Caco-2 (cell line): ENCODE results near the gene PTGIS. TPM values are rescaled to one million over a fixed set of nuclear protein-coding genes. Genes with fewer than 3 reads are reported as not detected.

ENCODE experiments used
- BruUV-seq: library from RNA; stranded (reverse); fragments of 400-500 nt; replicated peaks from 2 replicates; lab custom pipeline; 2021; lab: Mats Ljungman, UMichigan
- CTCF ChIA-PET: fragments of 300-600 bp; sonication (Branson Sonifier 250); formaldehyde crosslinking; loops from one replicate; lab custom pipeline; 2022; ENCODE audit warnings: antibody characterized with exemption; lab: Charles Lee
- POLR2A ChIA-PET: fragments of 300-600 bp; sonication (Branson Sonifier 250); formaldehyde crosslinking; loops from one replicate; lab custom pipeline; 2022; ENCODE audit warnings: antibody characterized with exemption; lab: Charles Lee
- DNase-seq, 2 experiments: peaks; one replicate each; pipeline versions ENCODE4 v3.0.0 to v3.0.0-alpha.2; 2020 to 2022
- H3K27me3 ChIP-seq: replicated peaks from 2 replicates; pipeline ENCODE4 v1.6.0; 2011; ENCODE audit warnings: low read length; ENCODE audit not compliant: control insufficient read depth, insufficient read depth
- H3K36me3 ChIP-seq: 2 replicates; pipeline ENCODE4 v1.5.1; 2011; ENCODE audit warnings: low read length; ENCODE audit not compliant: control insufficient read depth, insufficient read depth
- H3K4me1 ChIP-seq: fragments of 250-450 bp; sonication (Bioruptor Pico); 2 replicates; pipeline ENCODE4 v1.5.1; 2020; ENCODE audit warnings: mild to moderate bottlenecking
- H3K4me3 ChIP-seq: 2 replicates; pipeline ENCODE4 v1.5.1; 2011; ENCODE audit warnings: low read depth, mild to moderate bottlenecking, control low read depth, low read length
- H3K9me3 ChIP-seq: fragments of 250-450 bp; sonication (Bioruptor Pico); 2 replicates; pipeline ENCODE4 v1.5.1; 2020; ENCODE audit warnings: mild to moderate bottlenecking, moderate library complexity
- H3K27ac Mint-ChIP-seq: one replicate; pipeline ENCODE4 v1.8.0; 2022; ENCODE audit warnings: mixed read lengths; ENCODE audit not compliant: unreplicated experiment
- H3K27me3 Mint-ChIP-seq: one replicate; pipeline ENCODE4 v1.8.0; 2022; ENCODE audit warnings: mixed read lengths; ENCODE audit not compliant: insufficient read depth, unreplicated experiment
- H3K36me3 Mint-ChIP-seq: one replicate; pipeline ENCODE4 v1.8.0; 2022; ENCODE audit warnings: mild to moderate bottlenecking, mixed read lengths; ENCODE audit not compliant: insufficient read depth, unreplicated experiment
- H3K4me1 Mint-ChIP-seq: one replicate; pipeline ENCODE4 v1.8.0; 2022; ENCODE audit warnings: low read depth, mixed read lengths; ENCODE audit not compliant: unreplicated experiment
- H3K4me3 Mint-ChIP-seq: one replicate; pipeline ENCODE4 v1.8.0; 2022; ENCODE audit warnings: mild to moderate bottlenecking, moderate library complexity, mixed read lengths; ENCODE audit not compliant: unreplicated experiment
- H3K9me3 Mint-ChIP-seq: one replicate; pipeline ENCODE4 v1.8.0; 2022; ENCODE audit warnings: mixed read lengths; ENCODE audit not compliant: unreplicated experiment
- intact Hi-C: fragments of 100-400 bp; cut with micrococcal nuclease; formaldehyde crosslinking; loops from one replicate; pipeline ENCODE4 v1.10.0; 2022; ENCODE audit not compliant: unreplicated experiment
- total RNA-seq: library from RNA; stranded (reverse); gene quantifications from 2 replicates; pipeline ENCODE4 v1.2.3, GENCODE V29; 2022
- TF ChIP-seq, protein P1 (sequence below), 2 experiments: fragments of 200-600 bp in 1 of 2; IDR thresholded peaks; 1 replicate in 1 of 2; 2 replicates in 1 of 2; pipeline versions ENCODE4 v1.5.1 to v1.8.0; 2011 to 2022; ENCODE audit warnings: antibody characterized with exemption in 1 of 2, control low read depth in 1 of 2, inconsistent platforms in 1 of 2, low read depth in 1 of 2, low read length in 1 of 2, mild to moderate bottlenecking in 1 of 2, moderate library complexity in 1 of 2; ENCODE audit not compliant: insufficient read depth in 1 of 2, severe bottlenecking in 1 of 2, unreplicated experiment in 1 of 2

The PTGIS gene
- total RNA-seq, 1 experiment from 2014 or later, result 2.7 TPM

DNA sequence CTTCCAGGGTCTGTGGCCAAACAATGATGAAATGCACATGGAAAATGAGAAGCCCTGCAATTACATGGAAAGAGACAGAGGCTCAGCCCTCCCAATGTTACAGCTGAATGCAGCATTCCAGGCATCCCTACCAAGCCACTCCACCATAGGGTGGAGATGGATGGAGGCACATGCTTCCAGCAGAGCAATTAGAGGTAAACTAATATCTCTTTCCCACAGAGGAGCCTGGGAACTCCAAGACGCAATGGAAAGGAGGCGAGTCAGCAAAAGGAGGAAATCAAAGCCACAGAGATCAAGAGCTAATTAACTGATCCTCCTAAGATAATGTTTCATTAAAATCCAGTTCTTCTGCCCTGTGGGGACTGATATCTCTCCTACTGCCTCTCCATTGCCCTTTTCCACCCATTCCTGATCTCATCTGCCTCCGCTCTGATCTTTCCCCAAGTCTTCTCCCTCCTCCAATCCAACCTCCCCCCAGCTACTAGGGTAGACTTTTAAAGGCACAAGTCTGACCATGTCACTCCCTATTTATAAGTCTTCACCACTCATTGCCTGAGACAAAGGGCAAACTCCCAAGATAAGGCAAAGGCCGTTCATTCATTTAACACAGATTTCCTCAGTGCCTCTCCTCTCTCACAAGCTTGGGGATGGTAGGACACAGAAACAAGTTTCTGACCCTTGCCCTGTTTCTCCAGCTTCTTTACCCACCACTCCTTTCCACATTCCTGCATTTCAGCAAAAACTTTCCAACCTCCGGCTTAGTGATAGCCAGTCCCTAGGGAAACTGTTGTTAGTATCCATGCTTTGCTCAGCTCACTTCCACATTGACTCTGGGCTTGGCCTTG, 71.2 kb downstream of the PTGIS start:
- Mint-ChIP-seq H3K27ac (no peak overlapping the region), H3K4me1 (peaks cover 9% of the 10 kb centered on the region), H3K36me3 (no peaks in the 10 kb centered on the region), H3K9me3 (no peaks in the 10 kb centered on the region), H3K4me3 (no peak overlapping the region), H3K27me3 (peaks cover 6% of the 10 kb centered on the region)
- Histone ChIP-seq H3K4me3 (no peak overlapping the region), H3K36me3 (no peaks in the 10 kb centered on the region), H3K4me1 (peaks cover 11% of the 10 kb centered on the region; the same call in 1 of the 2 replicates), H3K9me3 (no peaks in the 10 kb centered on the region), H3K27me3 (no peaks in the 10 kb centered on the region)
- no TSS peak for BruUV-seq
- intact Hi-C loops, result no loop called here
- ChIA-PET CTCF (interaction anchor here (1.2 to 4.3 kb wide), 3 partner anchors 12 to 176 kb away, joined by 3 to 24 read pairs (median 10); no protein-coding TSS in a partner anchor), POLR2A (no interaction called here)
- no peak for DNase-seq
- TF ChIP-seq, protein P1, sequence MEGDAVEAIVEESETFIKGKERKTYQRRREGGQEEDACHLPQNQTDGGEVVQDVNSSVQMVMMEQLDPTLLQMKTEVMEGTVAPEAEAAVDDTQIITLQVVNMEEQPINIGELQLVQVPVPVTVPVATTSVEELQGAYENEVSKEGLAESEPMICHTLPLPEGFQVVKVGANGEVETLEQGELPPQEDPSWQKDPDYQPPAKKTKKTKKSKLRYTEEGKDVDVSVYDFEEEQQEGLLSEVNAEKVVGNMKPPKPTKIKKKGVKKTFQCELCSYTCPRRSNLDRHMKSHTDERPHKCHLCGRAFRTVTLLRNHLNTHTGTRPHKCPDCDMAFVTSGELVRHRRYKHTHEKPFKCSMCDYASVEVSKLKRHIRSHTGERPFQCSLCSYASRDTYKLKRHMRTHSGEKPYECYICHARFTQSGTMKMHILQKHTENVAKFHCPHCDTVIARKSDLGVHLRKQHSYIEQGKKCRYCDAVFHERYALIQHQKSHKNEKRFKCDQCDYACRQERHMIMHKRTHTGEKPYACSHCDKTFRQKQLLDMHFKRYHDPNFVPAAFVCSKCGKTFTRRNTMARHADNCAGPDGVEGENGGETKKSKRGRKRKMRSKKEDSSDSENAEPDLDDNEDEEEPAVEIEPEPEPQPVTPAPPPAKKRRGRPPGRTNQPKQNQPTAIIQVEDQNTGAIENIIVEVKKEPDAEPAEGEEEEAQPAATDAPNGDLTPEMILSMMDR (IDR thresholded peaks at IDR 0.05; ENCODE audit: insufficient read depth in 1 of 2, low read depth in 1 of 2, low read length in 1 of 2, severe bottlenecking in 1 of 2, unreplicated experiment in 1 of 2), result no peak

DNA sequence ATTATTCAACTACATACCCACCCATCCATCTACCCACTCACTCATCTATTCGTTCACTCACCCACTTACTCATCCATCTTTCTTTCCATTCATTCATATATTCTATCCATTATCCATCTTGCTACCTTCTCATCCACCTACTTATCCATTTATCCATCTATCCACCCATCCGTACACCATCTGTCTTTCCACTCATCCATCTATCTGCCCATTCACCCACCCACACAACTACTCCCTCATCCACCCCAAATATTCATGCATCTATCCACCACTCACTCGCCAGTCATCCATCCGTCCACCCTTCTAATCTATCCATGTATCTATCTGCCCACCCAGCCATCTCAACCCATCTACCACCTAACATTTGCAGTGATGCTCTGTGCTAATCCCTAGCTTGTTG, 71.9 kb downstream of the PTGIS start:
- peaks cover 8% of the 10 kb centered on the region for H3K27me3 Mint-ChIP-seq
- Histone ChIP-seq H3K9me3 (no peaks in the 10 kb centered on the region), H3K36me3 (no peaks in the 10 kb centered on the region), H3K4me1 (peaks cover 11% of the 10 kb centered on the region; the same call in 1 of the 2 replicates), H3K27me3 (no peaks in the 10 kb centered on the region), H3K4me3 (no peak overlapping the region)
- TF ChIP-seq, protein P1 (IDR thresholded peaks at IDR 0.05; ENCODE audit: insufficient read depth in 1 of 2, low read depth in 1 of 2, low read length in 1 of 2, severe bottlenecking in 1 of 2, unreplicated experiment in 1 of 2), result no peak
- DNase-seq, result no peak
- BruUV-seq, result no TSS peak
- H3K27ac Mint-ChIP-seq, result no peak overlapping the region
- POLR2A ChIA-PET, result no interaction called here
- no peaks in the 10 kb centered on the region for H3K9me3 Mint-ChIP-seq
- H3K36me3 Mint-ChIP-seq, result no peaks in the 10 kb centered on the region
- intact Hi-C loops, result no loop called here
- CTCF ChIA-PET, result interaction anchor here (0.6 to 4.3 kb wide), 2 partner anchors 12 to 28 kb away, joined by 5 to 24 read pairs; no protein-coding TSS in a partner anchor
- H3K4me1 Mint-ChIP-seq, result peaks cover 9% of the 10 kb centered on the region
- no peak overlapping the region for H3K4me3 Mint-ChIP-seq

DNA sequence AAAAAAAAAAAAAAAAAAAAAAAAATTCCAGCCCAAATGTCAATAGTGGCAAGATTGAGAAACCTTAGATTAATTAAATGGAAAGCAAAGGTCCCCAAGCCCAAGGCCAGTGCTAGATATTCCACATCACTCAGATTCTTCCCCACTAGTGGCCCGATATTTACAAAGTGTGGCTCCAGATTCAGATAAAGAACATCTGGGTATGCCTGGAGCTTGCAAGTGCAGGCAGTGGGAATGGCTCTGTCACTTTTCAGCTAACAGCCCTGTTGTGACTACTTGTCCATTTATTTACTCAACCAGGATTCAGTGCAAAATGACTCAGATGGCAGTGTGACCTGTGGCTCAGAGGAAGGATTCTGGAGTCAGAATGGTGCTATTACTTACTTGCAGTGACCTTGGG, 77.2 kb downstream of the PTGIS start:
- no peaks in the 10 kb centered on the region for H3K4me1 ChIP-seq
- H3K4me3 ChIP-seq, result no peak overlapping the region
- H3K4me3 Mint-ChIP-seq, result no peak overlapping the region
- BruUV-seq, result no TSS peak
- no peaks in the 10 kb centered on the region for H3K36me3 ChIP-seq
- no peaks in the 10 kb centered on the region for H3K4me1 Mint-ChIP-seq
- peaks cover 24% of the 10 kb centered on the region for H3K27me3 Mint-ChIP-seq
- no peak overlapping the region for H3K27ac Mint-ChIP-seq
- H3K9me3 ChIP-seq, result no peaks in the 10 kb centered on the region
- POLR2A ChIA-PET, result no interaction called here
- TF ChIP-seq, protein P1 (IDR thresholded peaks at IDR 0.05; ENCODE audit: insufficient read depth in 1 of 2, low read depth in 1 of 2, low read length in 1 of 2, severe bottlenecking in 1 of 2, unreplicated experiment in 1 of 2), result no peak
- no peaks in the 10 kb centered on the region for H3K9me3 Mint-ChIP-seq
- intact Hi-C loops, result no loop called here
- CTCF ChIA-PET, result no interaction called here
- no peaks in the 10 kb centered on the region; the same call in none of the 2 replicates for H3K27me3 ChIP-seq
- H3K36me3 Mint-ChIP-seq, result no peaks in the 10 kb centered on the region
- peak in 1 of 2 experiments; percentile 49 for DNase-seq
